HEK293 (cell line): ENCODE data around the gene BAK1.
A peak's percentile ranks its signal among the peaks of the same experiment; 100 is the strongest.

ENCODE experiments used
- CTCF ChIA-PET: fragments of 350-600 bp; formaldehyde crosslinking; extraction: SDS; loops from one replicate; lab custom pipeline; 2021; ENCODE audit warnings: antibody characterized with exemption; lab: Yijun Ruan, JAX
- POLR2A ChIA-PET: fragments of 300-600 bp; formaldehyde crosslinking; extraction: SDS; loops from one replicate; lab custom pipeline; 2020; ENCODE audit warnings: antibody characterized with exemption, inconsistent platforms; lab: Yijun Ruan, JAX
- H3K27ac ChIP-seq: fragments of 200-500 bp; sonication (Bioruptor generic); 2 replicates; pipeline ENCODE4 v1.5.1; 2014; ENCODE audit warnings: low read depth, low read length, control low read depth, inconsistent platforms; ENCODE audit errors: extremely low read depth
- H3K36me3 ChIP-seq, 2 experiments: fragments of 200-500 bp in 1 of 2; sonication (Bioruptor generic) in 1 of 2; 1 replicate in 1 of 2; 2 replicates in 1 of 2; pipeline ENCODE4 v1.5.1; 2014 to 2017; ENCODE audit warnings: inconsistent platforms in 2 of 2, low read length in 2 of 2; ENCODE audit not compliant: control insufficient read depth in 2 of 2, insufficient read depth in 1 of 2
- H3K4me1 ChIP-seq: fragments of 200-500 bp; sonication (Bioruptor generic); 2 replicates; pipeline ENCODE4 v1.5.1; 2014; ENCODE audit warnings: mild to moderate bottlenecking, low read length, inconsistent platforms; ENCODE audit not compliant: control insufficient read depth, insufficient read depth
- H3K4me3 ChIP-seq: 2 replicates; pipeline ENCODE4 v1.5.1; 2011; ENCODE audit warnings: low read depth, mild to moderate bottlenecking, control low read depth, low read length, moderate library complexity
- H3K9me3 ChIP-seq: fragments of 200-500 bp; sonication (Bioruptor generic); 2 replicates; pipeline ENCODE4 v1.5.1; 2014; ENCODE audit warnings: low read depth, low read length, inconsistent platforms; ENCODE audit not compliant: control insufficient read depth, insufficient read depth
- PRDM1 ChIP-seq: fragments of 450-650 bp; formaldehyde crosslinking; IDR thresholded peaks from 2 replicates; pipeline ENCODE4; 2016; ENCODE audit warnings: missing biosample characterization, missing genetic modification characterization
- RBAK ChIP-seq: fragments of 450-650 bp; formaldehyde crosslinking; IDR thresholded peaks from 2 replicates; pipeline ENCODE4 v1.5.1; 2016; ENCODE audit warnings: missing biosample characterization, missing genetic modification characterization
- SP2 ChIP-seq: fragments of 450-650 bp; formaldehyde crosslinking; IDR thresholded peaks from 2 replicates; pipeline ENCODE4 v1.5.1; 2016; ENCODE audit warnings: missing biosample characterization, missing genetic modification characterization
- ZIC2 ChIP-seq: fragments of 450-650 bp; formaldehyde crosslinking; IDR thresholded peaks from 2 replicates; pipeline ENCODE4 v1.5.1; 2016; ENCODE audit warnings: missing biosample characterization, missing genetic modification characterization
- ZNF248 ChIP-seq: fragments of 450-650 bp; formaldehyde crosslinking; IDR thresholded peaks from 2 replicates; pipeline ENCODE4 v1.5.1; 2017; ENCODE audit warnings: missing biosample characterization, missing genetic modification characterization
- ZNF416 ChIP-seq: fragments of 450-650 bp; formaldehyde crosslinking; IDR thresholded peaks from 2 replicates; pipeline ENCODE4 v1.5.1; 2016; ENCODE audit warnings: missing biosample characterization, missing genetic modification characterization
- ZNF610 ChIP-seq: fragments of 450-650 bp; formaldehyde crosslinking; IDR thresholded peaks from 2 replicates; pipeline ENCODE4 v1.5.1; 2016; ENCODE audit warnings: missing biosample characterization, missing genetic modification characterization, borderline replicate concordance
- TF ChIP-seq, protein P1 (sequence below): fragments of 450-650 bp; formaldehyde crosslinking; IDR thresholded peaks from 2 replicates; pipeline ENCODE4 v1.5.1; 2016; ENCODE audit warnings: missing biosample characterization, missing genetic modification characterization
- TF ChIP-seq, protein P2 (sequence below): fragments of 450-650 bp; formaldehyde crosslinking; IDR thresholded peaks from 2 replicates; pipeline ENCODE4 v1.5.1; 2016; ENCODE audit warnings: missing biosample characterization, missing genetic modification characterization
- TF ChIP-seq, protein P3 (sequence below): fragments of 450-650 bp; formaldehyde crosslinking; IDR thresholded peaks from 2 replicates; pipeline ENCODE4 v1.5.1; 2016; ENCODE audit warnings: missing biosample characterization, missing genetic modification characterization
- TF ChIP-seq, protein P4 (sequence below): fragments of 450-650 bp; formaldehyde crosslinking; IDR thresholded peaks from 2 replicates; pipeline ENCODE4 v1.5.1; 2017; ENCODE audit warnings: missing biosample characterization, missing genetic modification characterization
- TF ChIP-seq, protein P5 (sequence below): fragments of 450-650 bp; formaldehyde crosslinking; IDR thresholded peaks from 2 replicates; pipeline ENCODE4 v1.5.1; 2016; ENCODE audit warnings: missing biosample characterization, missing genetic modification characterization

The BAK1 gene

DNA sequence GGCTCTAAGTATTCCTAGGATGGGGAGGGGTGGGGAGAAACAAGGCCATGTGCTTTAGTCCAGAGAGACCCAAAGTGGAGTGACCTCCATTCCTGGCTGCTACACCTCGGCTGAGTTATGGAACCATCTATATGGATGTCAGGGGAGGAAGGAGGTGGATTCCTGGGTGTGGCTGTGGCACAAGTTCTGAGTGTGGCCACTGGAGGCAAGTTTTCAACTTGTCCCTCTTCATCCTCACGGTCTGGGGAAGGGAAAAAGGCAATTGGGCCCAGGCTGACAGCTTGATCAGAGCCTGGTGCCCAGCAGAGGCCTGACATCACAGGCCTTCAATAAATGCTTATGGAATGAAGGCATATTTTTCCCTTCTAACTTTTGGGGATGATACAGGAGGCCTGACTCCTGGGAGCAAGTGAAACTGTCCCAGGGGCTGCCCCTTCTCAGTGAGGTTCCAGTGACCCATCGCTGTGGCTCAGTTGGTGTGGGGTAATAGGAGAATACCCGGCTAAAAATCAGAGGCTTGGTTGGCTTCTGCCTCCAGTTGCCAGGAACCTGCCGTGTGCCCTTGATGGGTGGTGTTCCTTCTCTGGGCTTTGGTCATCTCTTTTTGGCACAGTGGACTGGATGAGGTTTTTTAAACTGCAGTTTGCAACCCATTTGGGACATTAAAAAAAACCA is 39.2 kb upstream of the BAK1 start:
- no peak overlapping the region for H3K27ac ChIP-seq
- POLR2A ChIA-PET = interaction anchor here (4.2 kb wide), 1 partner anchor 14 kb away, joined by 19 read pairs; no protein-coding TSS in a partner anchor

DNA sequence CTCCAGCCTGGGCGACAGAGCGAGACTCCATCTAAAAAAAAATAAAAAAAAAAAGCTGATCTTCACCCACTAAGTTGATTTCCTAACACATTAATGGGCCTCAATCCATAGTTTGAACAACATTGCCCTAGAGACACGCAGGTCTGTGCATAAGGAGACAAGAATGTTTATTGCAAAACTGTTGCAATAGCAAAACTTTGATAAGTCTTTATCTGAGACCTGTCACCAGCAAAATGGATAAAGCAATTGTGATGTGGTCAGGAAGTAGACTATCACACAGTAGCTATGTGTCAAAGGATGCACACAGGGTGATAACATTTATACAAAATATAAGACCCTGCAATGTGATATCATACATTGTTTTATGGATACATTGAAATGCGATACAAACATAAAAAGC is 36.8 kb upstream of the BAK1 start:
- POLR2A ChIA-PET = interaction anchor here (0.7 kb wide), 1 partner anchor 826 kb away, joined by 6 read pairs; no protein-coding TSS in a partner anchor
- Histone ChIP-seq H3K4me3 (no peak overlapping the region), H3K4me1 (peaks cover 5% of the 10 kb centered on the region; the same call in 1 of the 2 replicates)
- TF ChIP-seq, protein P1, sequence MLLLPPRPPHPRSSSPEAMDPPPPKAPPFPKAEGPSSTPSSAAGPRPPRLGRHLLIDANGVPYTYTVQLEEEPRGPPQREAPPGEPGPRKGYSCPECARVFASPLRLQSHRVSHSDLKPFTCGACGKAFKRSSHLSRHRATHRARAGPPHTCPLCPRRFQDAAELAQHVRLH (tag by site-specific recombination) = no peak
- TF ChIP-seq RBAK (no peak), SP2 (tag by site-specific recombination) (no peak), ZNF416 (no peak)
- TF ChIP-seq, protein P2, sequence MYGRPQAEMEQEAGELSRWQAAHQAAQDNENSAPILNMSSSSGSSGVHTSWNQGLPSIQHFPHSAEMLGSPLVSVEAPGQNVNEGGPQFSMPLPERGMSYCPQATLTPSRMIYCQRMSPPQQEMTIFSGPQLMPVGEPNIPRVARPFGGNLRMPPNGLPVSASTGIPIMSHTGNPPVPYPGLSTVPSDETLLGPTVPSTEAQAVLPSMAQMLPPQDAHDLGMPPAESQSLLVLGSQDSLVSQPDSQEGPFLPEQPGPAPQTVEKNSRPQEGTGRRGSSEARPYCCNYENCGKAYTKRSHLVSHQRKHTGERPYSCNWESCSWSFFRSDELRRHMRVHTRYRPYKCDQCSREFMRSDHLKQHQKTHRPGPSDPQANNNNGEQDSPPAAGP (tag by site-specific recombination) = no peak
- TF ChIP-seq, all 188 proteins: peak for 0
- CTCF ChIA-PET = interaction anchor here (0.6 to 3.3 kb wide), 2 partner anchors 15 to 85 kb away, joined by 3 to 9 read pairs; no protein-coding TSS in a partner anchor
- H3K27ac ChIP-seq = no peak overlapping the region
- H3K9me3 ChIP-seq = no peaks in the 10 kb centered on the region
- H3K36me3 ChIP-seq = no peaks in the 10 kb centered on the region

More for the DNA sequence above, 39.2 kb upstream of the BAK1 start:
- Histone ChIP-seq H3K9me3 (no peaks in the 10 kb centered on the region), H3K36me3 (peaks cover 0 to under 1% of the 10 kb centered on the region in 2 experiments; a peak in 1 of 3 replicates), H3K4me3 (no peak overlapping the region), H3K4me1 (peaks cover 10% of the 10 kb centered on the region)
- TF ChIP-seq PRDM1 (tag by site-specific recombination) (no peak), ZIC2 (tag by site-specific recombination) (peak; percentile 36; the same call in 1 of the 2 replicates)
- TF ChIP-seq, protein P3, sequence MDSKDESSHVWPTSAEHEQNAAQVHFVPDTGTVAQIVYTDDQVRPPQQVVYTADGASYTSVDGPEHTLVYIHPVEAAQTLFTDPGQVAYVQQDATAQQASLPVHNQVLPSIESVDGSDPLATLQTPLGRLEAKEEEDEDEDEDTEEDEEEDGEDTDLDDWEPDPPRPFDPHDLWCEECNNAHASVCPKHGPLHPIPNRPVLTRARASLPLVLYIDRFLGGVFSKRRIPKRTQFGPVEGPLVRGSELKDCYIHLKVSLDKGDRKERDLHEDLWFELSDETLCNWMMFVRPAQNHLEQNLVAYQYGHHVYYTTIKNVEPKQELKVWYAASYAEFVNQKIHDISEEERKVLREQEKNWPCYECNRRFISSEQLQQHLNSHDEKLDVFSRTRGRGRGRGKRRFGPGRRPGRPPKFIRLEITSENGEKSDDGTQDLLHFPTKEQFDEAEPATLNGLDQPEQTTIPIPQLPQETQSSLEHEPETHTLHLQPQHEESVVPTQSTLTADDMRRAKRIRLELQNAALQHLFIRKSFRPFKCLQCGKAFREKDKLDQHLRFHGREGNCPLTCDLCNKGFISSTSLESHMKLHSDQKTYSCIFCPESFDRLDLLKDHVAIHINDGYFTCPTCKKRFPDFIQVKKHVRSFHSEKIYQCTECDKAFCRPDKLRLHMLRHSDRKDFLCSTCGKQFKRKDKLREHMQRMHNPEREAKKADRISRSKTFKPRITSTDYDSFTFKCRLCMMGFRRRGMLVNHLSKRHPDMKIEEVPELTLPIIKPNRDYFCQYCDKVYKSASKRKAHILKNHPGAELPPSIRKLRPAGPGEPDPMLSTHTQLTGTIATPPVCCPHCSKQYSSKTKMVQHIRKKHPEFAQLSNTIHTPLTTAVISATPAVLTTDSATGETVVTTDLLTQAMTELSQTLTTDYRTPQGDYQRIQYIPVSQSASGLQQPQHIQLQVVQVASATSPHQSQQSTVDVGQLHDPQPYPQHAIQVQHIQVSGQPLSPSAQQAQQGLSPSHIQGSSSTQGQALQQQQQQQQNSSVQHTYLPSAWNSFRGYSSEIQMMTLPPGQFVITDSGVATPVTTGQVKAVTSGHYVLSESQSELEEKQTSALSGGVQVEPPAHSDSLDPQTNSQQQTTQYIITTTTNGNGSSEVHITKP (tag by site-specific recombination) = peak; percentile 40
- TF ChIP-seq, protein P4, sequence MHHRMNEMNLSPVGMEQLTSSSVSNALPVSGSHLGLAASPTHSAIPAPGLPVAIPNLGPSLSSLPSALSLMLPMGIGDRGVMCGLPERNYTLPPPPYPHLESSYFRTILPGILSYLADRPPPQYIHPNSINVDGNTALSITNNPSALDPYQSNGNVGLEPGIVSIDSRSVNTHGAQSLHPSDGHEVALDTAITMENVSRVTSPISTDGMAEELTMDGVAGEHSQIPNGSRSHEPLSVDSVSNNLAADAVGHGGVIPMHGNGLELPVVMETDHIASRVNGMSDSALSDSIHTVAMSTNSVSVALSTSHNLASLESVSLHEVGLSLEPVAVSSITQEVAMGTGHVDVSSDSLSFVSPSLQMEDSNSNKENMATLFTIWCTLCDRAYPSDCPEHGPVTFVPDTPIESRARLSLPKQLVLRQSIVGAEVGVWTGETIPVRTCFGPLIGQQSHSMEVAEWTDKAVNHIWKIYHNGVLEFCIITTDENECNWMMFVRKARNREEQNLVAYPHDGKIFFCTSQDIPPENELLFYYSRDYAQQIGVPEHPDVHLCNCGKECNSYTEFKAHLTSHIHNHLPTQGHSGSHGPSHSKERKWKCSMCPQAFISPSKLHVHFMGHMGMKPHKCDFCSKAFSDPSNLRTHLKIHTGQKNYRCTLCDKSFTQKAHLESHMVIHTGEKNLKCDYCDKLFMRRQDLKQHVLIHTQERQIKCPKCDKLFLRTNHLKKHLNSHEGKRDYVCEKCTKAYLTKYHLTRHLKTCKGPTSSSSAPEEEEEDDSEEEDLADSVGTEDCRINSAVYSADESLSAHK (tag by site-specific recombination) = peak; percentile 20; the same call in 1 of the 2 replicates
- CTCF ChIA-PET = interaction anchor here (0.6 to 2.0 kb wide), 3 partner anchors 20 to 81 kb away, joined by 3 to 6 read pairs (median 4); no protein-coding TSS in a partner anchor

DNA sequence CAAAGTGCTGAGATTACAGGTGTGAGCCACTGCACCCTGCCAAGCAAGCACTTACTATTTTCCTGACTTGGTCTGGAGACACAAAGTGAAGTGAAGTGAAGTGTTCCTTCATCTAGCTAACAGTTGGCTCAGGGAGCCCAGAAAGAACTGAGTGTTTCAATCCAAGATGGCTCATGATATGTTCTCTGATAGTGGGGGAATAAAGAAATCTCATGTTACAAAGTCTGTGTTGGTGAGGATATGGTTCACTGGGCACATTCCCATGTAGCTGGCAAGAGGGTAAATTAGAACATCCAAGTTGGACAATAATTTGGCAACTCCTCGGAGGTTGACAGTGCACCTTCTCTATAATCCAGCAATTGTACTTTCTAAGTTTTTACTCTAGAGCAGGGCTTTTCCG is 36.0 kb upstream of the BAK1 start:
- no peaks in the 10 kb centered on the region for H3K9me3 ChIP-seq
- peaks cover 5% of the 10 kb centered on the region; the same call in 1 of the 2 replicates for H3K4me1 ChIP-seq
- H3K4me3 ChIP-seq = no peak overlapping the region
- ChIA-PET POLR2A (interaction anchor here (0.7 kb wide), 1 partner anchor 827 kb away, joined by 6 read pairs; no protein-coding TSS in a partner anchor), CTCF (interaction anchor here (0.6 to 3.3 kb wide), 3 partner anchors 16 to 220 kb away, joined by 3 to 9 read pairs (median 3); no protein-coding TSS in a partner anchor)
- H3K36me3 ChIP-seq = no peaks in the 10 kb centered on the region
- H3K27ac ChIP-seq = no peak overlapping the region
- TF ChIP-seq ZNF610 (tag by site-specific recombination) (no peak), ZNF248 (tag by site-specific recombination) (no peak), ZIC2 (tag by site-specific recombination) (no peak)
- TF ChIP-seq, protein P5, sequence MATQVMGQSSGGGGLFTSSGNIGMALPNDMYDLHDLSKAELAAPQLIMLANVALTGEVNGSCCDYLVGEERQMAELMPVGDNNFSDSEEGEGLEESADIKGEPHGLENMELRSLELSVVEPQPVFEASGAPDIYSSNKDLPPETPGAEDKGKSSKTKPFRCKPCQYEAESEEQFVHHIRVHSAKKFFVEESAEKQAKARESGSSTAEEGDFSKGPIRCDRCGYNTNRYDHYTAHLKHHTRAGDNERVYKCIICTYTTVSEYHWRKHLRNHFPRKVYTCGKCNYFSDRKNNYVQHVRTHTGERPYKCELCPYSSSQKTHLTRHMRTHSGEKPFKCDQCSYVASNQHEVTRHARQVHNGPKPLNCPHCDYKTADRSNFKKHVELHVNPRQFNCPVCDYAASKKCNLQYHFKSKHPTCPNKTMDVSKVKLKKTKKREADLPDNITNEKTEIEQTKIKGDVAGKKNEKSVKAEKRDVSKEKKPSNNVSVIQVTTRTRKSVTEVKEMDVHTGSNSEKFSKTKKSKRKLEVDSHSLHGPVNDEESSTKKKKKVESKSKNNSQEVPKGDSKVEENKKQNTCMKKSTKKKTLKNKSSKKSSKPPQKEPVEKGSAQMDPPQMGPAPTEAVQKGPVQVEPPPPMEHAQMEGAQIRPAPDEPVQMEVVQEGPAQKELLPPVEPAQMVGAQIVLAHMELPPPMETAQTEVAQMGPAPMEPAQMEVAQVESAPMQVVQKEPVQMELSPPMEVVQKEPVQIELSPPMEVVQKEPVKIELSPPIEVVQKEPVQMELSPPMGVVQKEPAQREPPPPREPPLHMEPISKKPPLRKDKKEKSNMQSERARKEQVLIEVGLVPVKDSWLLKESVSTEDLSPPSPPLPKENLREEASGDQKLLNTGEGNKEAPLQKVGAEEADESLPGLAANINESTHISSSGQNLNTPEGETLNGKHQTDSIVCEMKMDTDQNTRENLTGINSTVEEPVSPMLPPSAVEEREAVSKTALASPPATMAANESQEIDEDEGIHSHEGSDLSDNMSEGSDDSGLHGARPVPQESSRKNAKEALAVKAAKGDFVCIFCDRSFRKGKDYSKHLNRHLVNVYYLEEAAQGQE (tag by site-specific recombination) = no peak
